Nephron (organoid): ENCODE measurements around the gene EHD4.

Experiments used
- H3K27ac Mint-ChIP-seq, 3 experiments: 2 replicates each; pipeline ENCODE4 v1.8.0; 2020; ENCODE audit warnings: mixed read lengths in 3 of 3, mild to moderate bottlenecking in 2 of 3, moderate library complexity in 1 of 3
- H3K27me3 Mint-ChIP-seq: 2 replicates; pipeline ENCODE4 v1.8.0; 2021; ENCODE audit warnings: low read depth, mild to moderate bottlenecking, moderate library complexity, mixed read lengths
- H3K36me3 Mint-ChIP-seq: 2 replicates; pipeline ENCODE4 v1.8.0; 2020; ENCODE audit warnings: low read depth, mixed read lengths
- H3K4me1 Mint-ChIP-seq: 2 replicates; pipeline ENCODE4 v1.8.0; 2020; ENCODE audit warnings: mixed read lengths
- H3K4me3 Mint-ChIP-seq, 3 experiments: 2 replicates each; pipeline ENCODE4 v1.8.0; 2020; ENCODE audit warnings: mild to moderate bottlenecking in 3 of 3, mixed read lengths in 3 of 3, moderate library complexity in 2 of 3
- H3K9me3 Mint-ChIP-seq: 2 replicates; pipeline ENCODE4 v1.8.0; 2020; ENCODE audit warnings: mixed read lengths
- TF ChIP-seq, protein P1 (sequence below), 3 experiments: fragments of 200-600 bp; sonication (generic); IDR thresholded peaks; one replicate each; pipeline ENCODE4 v1.5.0; 2021; ENCODE audit warnings: antibody characterized with exemption in 3 of 3; ENCODE audit not compliant: unreplicated experiment in 3 of 3

The EHD4 gene

DNA sequence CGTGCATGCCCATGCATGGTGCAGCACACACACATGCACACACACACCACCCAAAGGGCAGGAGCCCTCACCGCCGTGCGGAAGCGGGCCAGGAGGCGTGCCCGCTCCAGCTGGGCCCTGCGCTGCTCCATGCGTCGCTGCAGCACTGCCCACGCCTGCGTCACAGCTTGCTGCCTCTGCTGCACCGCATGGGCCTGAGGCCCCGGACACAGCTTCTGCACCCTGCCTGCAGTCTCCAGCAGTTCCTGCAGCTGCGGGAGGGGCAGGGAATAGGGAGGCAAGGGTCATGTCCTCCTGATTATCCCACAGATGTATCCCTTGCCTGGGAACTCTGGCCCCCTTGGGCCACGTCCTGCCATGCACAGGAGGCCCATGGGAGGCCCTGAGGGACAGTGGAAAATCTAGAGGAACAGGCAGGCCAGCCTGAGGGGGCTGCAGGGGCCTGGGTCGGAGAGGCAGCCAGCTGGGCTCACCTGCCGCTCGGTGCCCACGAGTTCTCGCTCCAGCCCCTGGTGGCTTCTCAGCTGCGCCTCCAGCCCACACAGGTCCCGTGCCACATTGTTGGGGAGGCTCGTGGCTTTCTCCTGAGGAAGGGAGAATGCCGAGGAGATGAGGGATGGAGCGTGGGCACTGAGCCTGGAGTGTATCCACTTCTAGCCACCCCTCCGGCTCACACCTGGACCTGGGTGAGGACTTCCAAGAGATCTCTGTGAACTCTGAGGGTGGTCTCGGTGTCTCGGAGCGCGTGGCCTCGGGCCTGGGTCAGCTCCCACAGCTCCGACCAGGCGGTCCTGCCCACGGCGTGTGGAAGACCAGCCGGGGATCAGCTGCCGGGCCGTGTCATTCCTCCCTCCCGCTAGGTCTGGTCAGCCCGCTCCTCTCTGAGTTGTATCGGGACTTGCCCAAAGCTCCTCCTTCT lies 102.3 kb downstream of the EHD4 start:
- Mint-ChIP-seq H3K27me3 (peaks cover 12% of the 10 kb centered on the region), H3K4me3 (no peak overlapping the region), H3K36me3 (no peaks in the 10 kb centered on the region), H3K4me1 (peaks cover 5% of the 10 kb centered on the region), H3K9me3 (no peaks in the 10 kb centered on the region), H3K27ac (peak overlapping the region in 2 of 3 experiments; percentile 8 to 58)
- TF ChIP-seq, protein P1, sequence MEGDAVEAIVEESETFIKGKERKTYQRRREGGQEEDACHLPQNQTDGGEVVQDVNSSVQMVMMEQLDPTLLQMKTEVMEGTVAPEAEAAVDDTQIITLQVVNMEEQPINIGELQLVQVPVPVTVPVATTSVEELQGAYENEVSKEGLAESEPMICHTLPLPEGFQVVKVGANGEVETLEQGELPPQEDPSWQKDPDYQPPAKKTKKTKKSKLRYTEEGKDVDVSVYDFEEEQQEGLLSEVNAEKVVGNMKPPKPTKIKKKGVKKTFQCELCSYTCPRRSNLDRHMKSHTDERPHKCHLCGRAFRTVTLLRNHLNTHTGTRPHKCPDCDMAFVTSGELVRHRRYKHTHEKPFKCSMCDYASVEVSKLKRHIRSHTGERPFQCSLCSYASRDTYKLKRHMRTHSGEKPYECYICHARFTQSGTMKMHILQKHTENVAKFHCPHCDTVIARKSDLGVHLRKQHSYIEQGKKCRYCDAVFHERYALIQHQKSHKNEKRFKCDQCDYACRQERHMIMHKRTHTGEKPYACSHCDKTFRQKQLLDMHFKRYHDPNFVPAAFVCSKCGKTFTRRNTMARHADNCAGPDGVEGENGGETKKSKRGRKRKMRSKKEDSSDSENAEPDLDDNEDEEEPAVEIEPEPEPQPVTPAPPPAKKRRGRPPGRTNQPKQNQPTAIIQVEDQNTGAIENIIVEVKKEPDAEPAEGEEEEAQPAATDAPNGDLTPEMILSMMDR (IDR thresholded peaks at IDR 0.05; ENCODE audit: unreplicated experiment in 3 of 3): no peak

DNA sequence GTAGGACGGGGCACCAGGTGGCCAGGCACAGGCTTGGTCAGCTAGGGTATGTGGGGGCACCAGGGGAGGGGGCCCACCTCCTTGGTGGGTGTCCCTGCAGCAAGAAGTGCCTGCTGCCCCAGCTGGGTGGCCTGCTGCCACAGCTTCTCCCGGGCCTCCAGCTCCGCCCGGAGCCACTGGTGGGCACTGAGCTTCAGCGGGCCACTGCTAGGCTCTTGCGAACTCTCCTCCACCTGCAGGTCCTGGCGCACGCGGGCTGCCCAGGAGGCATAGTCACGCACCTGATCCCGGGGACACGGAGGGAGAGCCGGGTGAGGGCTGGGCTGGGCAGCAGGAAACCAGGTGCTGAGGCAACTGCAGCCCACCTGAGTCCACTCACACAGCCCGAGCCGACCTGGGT lies 104.0 kb downstream of the EHD4 start:
- TF ChIP-seq, protein P1 (IDR thresholded peaks at IDR 0.05; ENCODE audit: unreplicated experiment in 3 of 3): no peak

DNA sequence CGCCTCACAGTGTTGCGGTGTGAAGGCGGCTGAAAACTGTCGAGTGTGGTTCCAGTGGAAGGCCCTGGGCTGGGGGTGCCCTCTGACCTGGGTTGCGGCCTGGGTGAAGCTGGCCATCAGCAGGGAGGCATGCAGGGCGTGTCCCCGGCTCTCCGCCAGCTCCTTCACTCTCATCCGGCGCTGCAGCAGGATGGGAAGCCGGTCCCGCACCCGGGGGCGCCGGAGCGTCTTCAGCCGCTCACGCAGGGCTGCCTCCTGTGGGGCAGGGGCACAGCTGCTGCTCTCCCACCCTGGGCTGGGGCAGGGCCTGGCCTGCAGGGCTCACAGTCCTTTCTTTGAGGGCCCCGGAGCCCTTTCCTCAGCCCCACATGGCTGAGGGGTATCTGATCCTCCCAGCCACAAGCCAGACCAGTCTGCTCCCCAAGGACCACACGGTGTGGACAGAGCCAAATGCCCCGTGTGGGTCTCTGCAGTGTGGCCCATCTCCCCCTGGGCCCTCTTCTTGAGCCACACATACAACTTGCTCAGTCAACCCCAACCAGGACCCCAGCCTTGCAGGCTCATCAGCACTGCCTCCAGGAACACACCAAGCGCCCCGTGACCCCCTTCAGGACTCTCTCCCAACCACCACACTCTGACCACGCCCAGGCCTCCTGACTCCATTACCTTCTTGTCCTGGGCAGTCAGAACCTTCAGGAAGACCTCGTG lies 105.3 kb downstream of the EHD4 start:
- no peaks in the 10 kb centered on the region for H3K36me3 Mint-ChIP-seq
- no peak overlapping the region for H3K4me3 Mint-ChIP-seq
- TF ChIP-seq, protein P1 (IDR thresholded peaks at IDR 0.05; ENCODE audit: unreplicated experiment in 3 of 3): no peak
- peaks cover 5% of the 10 kb centered on the region for H3K4me1 Mint-ChIP-seq
- H3K27me3 Mint-ChIP-seq: peaks cover 10% of the 10 kb centered on the region
- H3K27ac Mint-ChIP-seq: no peak overlapping the region
- no peaks in the 10 kb centered on the region for H3K9me3 Mint-ChIP-seq

More for the DNA sequence above, 104.0 kb downstream of the EHD4 start:
- Mint-ChIP-seq H3K36me3 (no peaks in the 10 kb centered on the region), H3K27ac (no peak overlapping the region), H3K4me1 (peaks cover 5% of the 10 kb centered on the region), H3K9me3 (no peaks in the 10 kb centered on the region), H3K4me3 (no peak overlapping the region), H3K27me3 (peaks cover 12% of the 10 kb centered on the region)

DNA sequence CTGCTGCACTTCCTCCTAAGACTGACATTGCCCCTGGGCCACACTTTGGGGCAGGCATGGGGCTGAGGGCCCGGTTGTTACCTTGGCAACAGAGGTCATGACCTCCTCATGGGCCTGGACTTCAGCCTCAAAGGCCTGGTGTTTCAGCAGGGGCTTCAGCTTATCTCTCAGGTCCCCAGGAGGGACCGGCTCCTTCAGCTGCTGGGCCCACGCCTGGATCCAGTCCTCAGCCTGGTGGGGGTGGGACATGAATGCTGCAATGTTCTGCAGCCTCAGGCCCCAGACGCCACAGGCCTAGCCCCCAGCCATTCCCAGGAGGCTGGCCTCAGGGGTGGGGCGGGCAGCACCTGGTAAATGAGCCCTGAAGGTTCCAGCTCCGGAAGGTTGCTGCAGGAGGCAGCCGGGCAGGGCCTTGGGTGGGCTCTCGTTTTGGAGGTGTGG lies 106.1 kb downstream of the EHD4 start:
- TF ChIP-seq, protein P1 (IDR thresholded peaks at IDR 0.05; ENCODE audit: unreplicated experiment in 3 of 3): no peak
- H3K27ac Mint-ChIP-seq: no peak overlapping the region
- no peaks in the 10 kb centered on the region for H3K36me3 Mint-ChIP-seq
- peaks cover 13% of the 10 kb centered on the region for H3K27me3 Mint-ChIP-seq
- no peak overlapping the region for H3K4me3 Mint-ChIP-seq
- no peaks in the 10 kb centered on the region for H3K9me3 Mint-ChIP-seq
- H3K4me1 Mint-ChIP-seq: peaks cover 5% of the 10 kb centered on the region

DNA sequence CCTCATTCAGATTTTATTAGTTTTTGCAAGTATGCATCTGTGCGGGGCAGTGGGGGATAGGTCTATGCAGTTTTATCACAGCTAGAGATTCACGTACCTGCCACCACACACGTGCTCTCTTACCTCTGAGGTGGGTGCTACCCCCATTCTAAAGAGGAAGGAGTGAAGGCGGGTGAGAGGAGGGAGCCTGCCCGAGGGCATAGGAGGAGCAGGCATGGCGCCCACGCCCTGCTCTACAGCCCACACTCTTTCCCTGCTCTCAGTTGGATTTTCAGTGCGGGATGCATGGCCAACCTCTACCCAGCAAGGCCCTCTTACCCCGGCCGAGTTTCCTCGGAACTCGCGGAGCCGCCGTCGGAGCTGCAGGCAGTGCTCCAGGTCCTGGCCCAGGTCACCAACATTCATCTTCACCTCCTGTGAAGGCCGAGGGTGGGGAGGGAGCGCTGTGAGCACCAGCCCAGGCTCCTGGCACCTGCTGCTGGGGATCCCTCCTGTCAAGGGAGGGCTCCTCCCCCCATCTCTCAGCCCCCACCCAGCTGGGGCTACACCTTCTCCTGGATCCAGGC lies 106.8 kb downstream of the EHD4 start:
- Mint-ChIP-seq H3K36me3 (no peaks in the 10 kb centered on the region), H3K9me3 (no peaks in the 10 kb centered on the region), H3K4me1 (peaks cover 3% of the 10 kb centered on the region), H3K4me3 (no peak overlapping the region), H3K27ac (no peak overlapping the region), H3K27me3 (peaks cover 15% of the 10 kb centered on the region)
- TF ChIP-seq, protein P1 (IDR thresholded peaks at IDR 0.05; ENCODE audit: unreplicated experiment in 3 of 3): no peak
